ENCODE data around the gene ACE.

ACE gene

GRCh38 chr17:63538693-63539595, 62.1 kb downstream of the ACE start:
- DNase-seq = no peak

GRCh38 chr17:63540590-63540989, 63.7 kb downstream of the ACE start:
- DNase-seq = no peak

GRCh38 chr17:63542218-63542545, 65.3 kb downstream of the ACE start:
- DNase-seq = no peak

GRCh38 chr17:63542942-63543821, 66.3 kb downstream of the ACE start:
- peak; percentile 83 for DNase-seq

GRCh38 chr17:63543822-63544420, 67.1 kb downstream of the ACE start:
- no peak for DNase-seq

- no peak for DNase-seq
These were observed 67.8 kb downstream of the ACE start for GRCh38 chr17:63544467-63545301.

GRCh38 chr17:63546308-63547082, 69.6 kb downstream of the ACE start:
- DNase-seq = no peak

GRCh38 chr17:63547083-63547523, 70.2 kb downstream of the ACE start:
- no peak for DNase-seq

Measured in DMS53 (cell line).